Neutrophil (primary cell): ENCODE data around the gene CFAP47.

Experiments
- H3K27ac ChIP-seq: fragments of 200-600 bp; sonication (generic); 2 replicates; pipeline ENCODE4 v1.5.1; 2016; ENCODE audit warnings: mild to moderate bottlenecking, moderate library complexity
- H3K27me3 ChIP-seq: fragments of 200-600 bp; sonication (generic); 2 replicates; pipeline ENCODE4 v1.6.0; 2016; ENCODE audit warnings: mild to moderate bottlenecking
- H3K36me3 ChIP-seq: fragments of 200-600 bp; sonication (generic); 2 replicates; pipeline ENCODE4 v1.5.1; 2017
- H3K4me1 ChIP-seq, 2 experiments: fragments of 200-600 bp in 1 of 2; sonication (generic) in 1 of 2; 1 replicate in 1 of 2; 2 replicates in 1 of 2; pipeline versions ENCODE4 v1.5.1 to v1.6.1; 2013 to 2016; ENCODE audit warnings: low read depth in 1 of 2, low read length in 1 of 2, mild to moderate bottlenecking in 1 of 2, moderate library complexity in 1 of 2; ENCODE audit not compliant: control insufficient read depth in 1 of 2, insufficient read depth in 1 of 2
- H3K4me3 ChIP-seq, 2 experiments: fragments of 200-600 bp in 1 of 2; sonication (generic) in 1 of 2; 1 replicate in 1 of 2; 2 replicates in 1 of 2; pipeline ENCODE4 v1.5.1; 2013 to 2016; ENCODE audit warnings: low read depth in 1 of 2, low read length in 1 of 2, mild to moderate bottlenecking in 1 of 2, moderate library complexity in 1 of 2
- H3K9me3 ChIP-seq: fragments of 200-600 bp; sonication (generic); 2 replicates; pipeline ENCODE4 v1.5.1; 2016
- CTCF ChIP-seq: fragments of 200-600 bp; sonication (generic); IDR thresholded peaks from 2 replicates; pipeline ENCODE4 v1.5.1; 2016; ENCODE audit warnings: antibody characterized with exemption

Gene CFAP47

GRCh38 chrX:36407836-36408235 lies 488.3 kb downstream of the CFAP47 start:
- TF ChIP-seq CTCF = no peak
- Histone ChIP-seq H3K27ac (no peak overlapping the region), H3K4me3 (no peak overlapping the region), H3K36me3 (no peaks in the 10 kb centered on the region), H3K9me3 (no peaks in the 10 kb centered on the region), H3K27me3 (no peaks in the 10 kb centered on the region), H3K4me1 (no peaks in the 10 kb centered on the region)

DNA sequence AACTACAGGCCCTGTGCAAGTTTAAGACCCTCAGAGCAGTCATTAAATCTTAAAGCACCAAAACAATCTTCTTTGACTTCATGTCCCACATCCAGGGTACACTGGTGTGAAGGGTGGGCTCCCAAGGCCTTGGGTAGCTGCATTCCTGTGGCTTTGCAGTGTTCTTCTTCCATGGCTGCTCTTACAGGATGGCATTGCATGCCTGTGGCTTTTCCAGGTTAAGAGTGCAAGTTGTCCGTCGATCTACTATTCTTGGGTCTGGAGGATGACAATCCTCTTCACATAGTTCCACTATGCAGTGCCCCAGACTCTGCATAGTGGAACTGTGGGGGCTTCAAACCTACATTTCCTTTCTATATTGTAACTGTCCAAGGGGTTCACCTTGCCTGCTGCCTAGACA lies 494.5 kb downstream of the CFAP47 start:
- no peak overlapping the region for H3K27ac ChIP-seq
- no peaks in the 10 kb centered on the region for H3K27me3 ChIP-seq
- no peaks in the 10 kb centered on the region for H3K36me3 ChIP-seq
- H3K4me1 ChIP-seq = no peaks in the 10 kb centered on the region
- H3K4me3 ChIP-seq = no peak overlapping the region
- no peaks in the 10 kb centered on the region for H3K9me3 ChIP-seq
- TF ChIP-seq CTCF = no peak

GRCh38 chrX:36422368-36422767 lies 502.8 kb downstream of the CFAP47 start:
- no peak overlapping the region for H3K27ac ChIP-seq
- H3K27me3 ChIP-seq = no peaks in the 10 kb centered on the region
- no peak for TF ChIP-seq CTCF
- no peak overlapping the region for H3K4me3 ChIP-seq
- no peaks in the 10 kb centered on the region for H3K4me1 ChIP-seq
- H3K9me3 ChIP-seq = no peaks in the 10 kb centered on the region
- no peaks in the 10 kb centered on the region for H3K36me3 ChIP-seq

GRCh38 chrX:36431819-36432218 lies 512.3 kb downstream of the CFAP47 start:
- Histone ChIP-seq H3K4me1 (no peaks in the 10 kb centered on the region), H3K4me3 (no peak overlapping the region), H3K27me3 (no peaks in the 10 kb centered on the region), H3K9me3 (no peaks in the 10 kb centered on the region), H3K36me3 (no peaks in the 10 kb centered on the region), H3K27ac (no peak overlapping the region)
- TF ChIP-seq CTCF = no peak

GRCh38 chrX:36434522-36434921 lies 515.0 kb downstream of the CFAP47 start:
- H3K27ac ChIP-seq = no peak overlapping the region
- no peak overlapping the region for H3K4me3 ChIP-seq
- no peak for TF ChIP-seq CTCF
- H3K36me3 ChIP-seq = no peaks in the 10 kb centered on the region
- H3K9me3 ChIP-seq = no peaks in the 10 kb centered on the region
- no peaks in the 10 kb centered on the region for H3K27me3 ChIP-seq
- no peaks in the 10 kb centered on the region for H3K4me1 ChIP-seq
